GM19468 (cell line): ENCODE data around the gene STK24.

Experiments
- ATAC-seq: cut with Tn5 transposase; IDR thresholded peaks from one replicate; pipeline ENCODE4 v1.9.1; 2021; ENCODE audit warnings: mild to moderate bottlenecking, moderate library complexity, moderate number of reproducible peaks; ENCODE audit not compliant: unreplicated experiment; ENCODE audit errors: extremely low read depth

Gene STK24

DNA sequence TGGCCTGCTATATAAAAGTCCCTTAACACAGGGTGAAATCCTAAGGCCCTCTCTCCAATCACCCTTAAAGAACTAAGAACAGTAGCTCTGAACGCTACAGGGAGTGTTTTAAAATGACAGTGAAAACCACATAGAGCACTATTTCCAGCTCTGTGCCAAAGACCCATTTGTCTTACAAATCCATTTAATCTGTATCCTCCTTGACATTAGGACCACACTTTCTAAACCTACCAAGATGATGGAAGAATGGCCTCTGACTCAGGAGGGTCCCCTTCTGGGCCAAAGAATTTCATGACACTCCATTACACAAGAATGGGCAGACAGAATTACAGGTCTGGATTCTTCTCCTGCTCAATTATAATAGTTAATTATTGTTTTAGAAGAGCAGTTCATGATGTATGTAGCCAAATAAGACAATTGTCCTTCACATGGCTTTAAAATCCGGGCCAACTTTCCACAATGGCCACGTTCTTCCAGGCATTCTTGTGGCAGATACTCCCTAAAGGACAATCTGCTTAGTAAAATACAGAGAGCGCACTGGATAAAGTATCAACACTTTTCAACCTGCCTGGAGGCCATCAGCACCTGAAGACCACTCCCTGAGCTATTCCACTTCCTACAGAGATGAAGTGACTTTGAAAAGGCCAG, 61.0 kb downstream of the STK24 start:
- no peak for ATAC-seq

GRCh38 chr13:98514288-98514687, 62.6 kb downstream of the STK24 start:
- no peak for ATAC-seq

- no peak for ATAC-seq
Observed at GRCh38 chr13:98513837-98514236, 63.1 kb downstream of the STK24 start.

DNA sequence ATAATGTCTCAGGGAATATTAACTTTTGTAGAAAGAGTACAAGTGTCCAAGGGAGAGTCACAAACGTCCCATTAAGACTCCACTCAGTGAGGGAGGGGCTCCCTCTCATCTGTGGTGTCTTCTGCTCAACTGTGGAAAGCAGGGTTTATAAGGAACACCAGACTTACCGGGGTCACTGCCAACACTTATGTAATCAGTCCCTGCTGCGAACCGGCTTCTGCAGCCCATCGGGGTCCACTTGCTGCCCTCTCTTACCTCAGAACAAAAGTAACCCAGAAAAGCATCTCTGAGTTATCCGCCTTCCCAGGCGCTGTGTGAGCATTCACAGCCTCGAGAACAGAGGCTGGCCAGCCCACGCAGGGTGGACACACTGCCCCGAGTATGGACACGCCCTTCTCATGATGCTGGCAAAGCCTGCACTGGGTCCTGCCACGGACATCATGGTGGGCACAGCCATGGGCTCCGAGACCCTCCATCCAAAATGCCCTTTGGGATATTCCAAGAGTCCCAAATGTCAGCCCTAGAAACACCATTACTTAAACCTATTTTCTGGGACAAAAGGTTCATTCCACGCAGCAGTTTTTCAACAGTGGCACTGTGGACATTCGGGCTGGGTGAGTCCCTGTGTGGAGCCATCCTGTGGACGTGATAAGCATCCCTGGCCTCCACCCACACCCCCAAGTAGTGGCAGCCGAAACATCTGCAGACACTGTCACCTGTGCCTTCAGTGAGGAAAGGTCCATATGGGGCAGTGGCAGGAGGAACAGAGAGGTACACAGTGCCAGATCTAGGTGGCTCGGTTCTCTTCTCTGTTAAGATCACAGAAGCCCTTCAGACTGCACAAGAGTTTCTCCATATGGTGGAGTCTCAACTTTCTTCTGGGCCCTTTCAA, 63.9 kb downstream of the STK24 start:
- ATAC-seq, result no peak

DNA sequence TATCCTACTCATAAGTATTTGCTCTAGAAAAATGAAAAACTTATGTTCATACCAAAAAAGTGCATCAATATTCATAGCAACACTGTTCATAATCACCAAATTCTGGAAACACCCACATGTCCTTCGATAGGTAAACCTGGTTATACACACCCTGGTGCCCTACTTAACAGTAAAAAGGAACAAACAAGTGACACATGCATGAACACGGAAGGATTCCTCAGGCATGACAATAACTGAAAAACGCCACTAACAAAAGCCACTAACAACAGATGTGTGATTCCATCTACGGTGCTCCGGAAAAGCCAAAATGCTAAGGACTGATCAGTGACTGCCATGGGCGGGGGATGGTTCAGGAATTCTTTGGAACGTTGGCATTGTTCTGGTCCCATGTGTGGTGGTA, 65.5 kb downstream of the STK24 start:
- no peak for ATAC-seq

DNA sequence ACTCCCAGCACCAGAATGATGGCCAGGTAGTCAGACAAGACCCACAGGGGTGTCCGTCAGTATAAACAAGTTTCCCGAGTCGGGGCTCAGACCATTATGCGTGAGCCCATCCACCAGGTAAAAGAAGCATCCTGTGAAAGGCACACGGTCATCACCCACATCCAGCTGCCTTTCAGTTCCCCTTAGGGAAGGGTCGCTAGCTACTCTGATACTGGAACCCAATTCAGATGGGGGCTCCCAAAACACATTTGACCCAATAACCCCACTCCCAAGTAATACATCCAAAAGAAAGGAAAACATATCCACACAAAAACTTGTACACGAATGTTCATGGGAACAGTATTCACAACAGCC, 66.8 kb downstream of the STK24 start:
- ATAC-seq, result no peak

GRCh38 chr13:98509271-98510155, 67.4 kb downstream of the STK24 start:
- ATAC-seq, result peak; percentile 34

GRCh38 chr13:98508685-98509084, 68.2 kb downstream of the STK24 start:
- ATAC-seq, result no peak

DNA sequence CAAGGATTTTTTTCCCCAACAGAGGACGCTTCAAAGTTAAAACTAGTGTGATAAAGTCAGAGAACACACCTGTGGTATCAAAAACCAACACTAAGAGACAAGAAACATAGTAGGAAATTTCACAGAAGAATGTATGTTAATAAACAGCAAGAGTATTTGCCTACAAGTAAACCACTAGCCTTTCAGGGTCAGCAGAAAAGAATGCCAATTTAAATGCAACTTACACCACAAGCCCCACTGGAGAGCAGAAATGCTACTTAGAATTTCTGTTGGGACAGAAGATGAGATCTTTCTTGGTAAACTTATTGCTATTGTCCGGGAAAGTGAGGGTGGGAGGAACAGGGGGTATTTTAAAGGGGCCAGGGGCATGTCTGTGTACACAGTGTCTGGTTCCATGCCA, 68.6 kb downstream of the STK24 start:
- ATAC-seq, result no peak

GRCh38 chr13:98507282-98507797, 69.6 kb downstream of the STK24 start:
- ATAC-seq, result no peak

DNA sequence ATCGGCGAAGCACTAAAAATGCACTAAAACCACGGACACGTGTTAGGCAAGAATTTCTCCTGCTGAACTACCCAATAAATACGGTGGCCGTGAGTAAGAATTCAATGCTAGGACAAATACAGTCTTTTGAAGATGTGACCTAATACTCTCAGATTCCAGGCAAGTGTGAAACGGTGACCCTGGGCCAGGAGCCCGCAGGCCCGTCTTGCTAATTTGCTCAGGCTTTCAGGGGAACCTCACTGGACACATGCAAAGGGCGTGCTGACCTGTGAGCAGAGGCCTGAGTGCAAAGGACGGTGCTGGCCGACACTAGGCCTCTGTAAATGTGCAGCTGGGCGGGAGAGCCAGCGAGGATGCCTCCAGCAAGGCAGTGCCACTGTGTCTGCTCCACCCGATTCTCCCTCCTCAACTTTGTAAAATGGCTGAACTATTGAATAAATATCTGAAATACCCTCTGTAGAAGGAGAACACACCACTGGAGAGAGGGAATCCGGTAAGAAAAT, 70.1 kb downstream of the STK24 start:
- no peak for ATAC-seq

DNA sequence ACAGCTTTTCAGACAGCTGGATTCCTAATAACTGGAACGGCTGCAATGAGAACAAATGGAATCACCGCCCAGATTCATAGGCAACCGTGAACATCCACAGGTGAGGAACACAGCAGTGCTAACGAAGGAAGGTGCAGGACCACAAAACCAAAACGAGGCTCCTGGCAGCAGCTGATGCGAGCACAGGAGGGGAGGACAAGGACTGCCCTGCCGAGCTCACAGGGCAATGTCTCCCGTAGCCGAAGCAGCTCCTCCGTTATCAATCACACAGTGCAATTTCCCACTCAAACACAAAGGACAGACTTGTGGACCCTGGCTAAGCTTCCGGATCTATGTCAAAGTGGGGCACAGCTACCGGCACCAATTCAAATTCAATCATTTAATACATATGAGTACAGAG, 70.6 kb downstream of the STK24 start:
- ATAC-seq, result no peak

DNA sequence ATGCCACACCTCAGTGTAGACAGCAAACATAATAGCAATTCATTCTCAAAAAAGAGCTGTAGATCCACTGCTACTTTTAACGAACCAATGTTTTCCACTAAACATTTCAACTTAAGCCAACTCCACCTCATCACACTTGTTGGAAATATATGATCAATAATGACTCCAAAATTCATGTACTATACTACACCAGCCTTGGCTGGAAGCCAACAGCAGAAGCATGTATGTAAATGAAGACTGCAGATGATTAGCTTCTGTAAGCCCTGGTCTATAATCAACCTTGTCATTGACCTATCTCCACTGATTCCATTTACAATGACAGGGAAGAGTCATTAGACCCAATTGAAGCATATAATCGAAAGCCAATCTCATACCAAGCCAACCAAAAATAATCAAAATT, 71.7 kb downstream of the STK24 start:
- no peak for ATAC-seq

- ATAC-seq, result peak; percentile 30
Observed at GRCh38 chr13:98504371-98504963, 72.4 kb downstream of the STK24 start.

- ATAC-seq, result no peak
Observed at GRCh38 chr13:98504029-98504351, 72.9 kb downstream of the STK24 start.

- no peak for ATAC-seq
Observed at GRCh38 chr13:98503175-98504028, 73.5 kb downstream of the STK24 start.

DNA sequence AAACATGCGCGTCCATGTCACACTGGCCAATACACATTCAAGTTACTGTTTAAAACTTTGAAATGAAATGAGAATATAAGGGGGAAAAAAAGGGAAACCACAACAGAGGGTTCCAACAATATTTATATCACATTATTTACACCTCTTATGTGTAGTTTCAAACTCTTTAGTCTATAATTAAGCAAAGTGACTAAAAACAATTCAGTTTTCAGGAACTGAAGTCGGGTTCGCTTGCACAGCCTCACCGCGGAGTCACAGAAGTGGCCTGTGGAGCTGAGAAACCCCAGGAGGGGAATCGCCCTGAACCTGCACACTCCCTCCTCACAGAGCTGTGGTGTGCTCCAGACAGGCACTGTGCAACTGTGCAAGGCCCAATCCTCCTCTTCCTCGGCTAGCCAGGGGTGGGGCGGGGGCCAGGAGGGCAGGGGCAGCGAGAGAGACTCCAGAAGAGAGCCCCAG, 75.9 kb downstream of the STK24 start:
- ATAC-seq, result peak; percentile 48

- no peak for ATAC-seq
Observed at GRCh38 chr13:98496966-98497365, 79.9 kb downstream of the STK24 start.

- ATAC-seq, result no peak
Observed at GRCh38 chr13:98496479-98496791, 80.5 kb downstream of the STK24 start.
